ENCODE data around the gene EYA2.

The EYA2 gene

DNA sequence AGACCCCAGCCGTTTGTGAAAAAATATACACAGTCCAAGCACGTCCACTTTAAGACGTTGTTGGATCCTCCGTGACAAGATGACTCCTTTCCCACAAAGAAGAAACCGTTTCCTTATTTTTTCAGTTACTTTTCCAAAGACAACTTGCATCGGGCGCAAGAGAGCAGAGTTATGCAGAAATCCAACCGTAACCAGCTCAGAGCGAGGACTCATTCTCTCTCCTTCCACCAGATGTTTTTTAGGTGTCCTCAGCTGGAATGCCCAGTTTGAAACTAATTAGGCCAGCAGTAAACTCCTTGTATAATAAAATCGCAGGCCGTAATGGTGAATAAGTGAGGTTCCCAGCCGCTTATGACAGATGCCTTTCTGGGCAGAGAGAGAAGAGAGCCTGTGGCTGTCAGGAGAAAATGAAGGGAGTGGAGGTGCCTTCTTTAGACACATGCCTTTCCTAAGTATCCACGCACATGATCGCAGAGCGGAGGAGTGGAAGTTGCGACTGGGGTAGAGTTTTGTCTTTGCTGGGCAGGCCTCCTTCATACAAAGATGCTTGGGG, 2.8 kb downstream of the EYA2 start:
- H3K4me3 ChIP-seq (IDR thresholded peaks at IDR 0.05; ENCODE audit: insufficient read depth, low read depth, low read length) = no peak overlapping the region
- peak overlapping the region; percentile 96 for H3K9ac ChIP-seq
- no peaks in the 10 kb centered on the region for H3K27me3 ChIP-seq (ENCODE audit: insufficient read depth, low read depth)
- H2AFZ ChIP-seq (ENCODE audit: low read depth) = no peak overlapping the region
- H3K36me3 ChIP-seq (ENCODE audit: insufficient read depth) = no peaks in the 10 kb centered on the region; the same call in 1 of the 2 replicates
- peaks cover 34% of the 10 kb centered on the region for H3K4me1 ChIP-seq (ENCODE audit: low read depth, poor library complexity, severe bottlenecking)
- peaks cover 90% of the 10 kb centered on the region for H3K79me2 ChIP-seq (ENCODE audit: insufficient read depth, low read depth)
- peak overlapping the region; percentile 96 for H3K4me2 ChIP-seq
- peak overlapping the region; percentile 91 for H3K27ac ChIP-seq
- 0 out of 2 replicates have a peak, but pooled peaks cover 5% of the 10 kb centered on the region for H4K20me1 ChIP-seq (ENCODE audit: insufficient read depth)
- TF ChIP-seq CTCF (conservative IDR thresholded peaks at IDR 0.05; ENCODE audit: low read depth, low read length) = no peak

DNA sequence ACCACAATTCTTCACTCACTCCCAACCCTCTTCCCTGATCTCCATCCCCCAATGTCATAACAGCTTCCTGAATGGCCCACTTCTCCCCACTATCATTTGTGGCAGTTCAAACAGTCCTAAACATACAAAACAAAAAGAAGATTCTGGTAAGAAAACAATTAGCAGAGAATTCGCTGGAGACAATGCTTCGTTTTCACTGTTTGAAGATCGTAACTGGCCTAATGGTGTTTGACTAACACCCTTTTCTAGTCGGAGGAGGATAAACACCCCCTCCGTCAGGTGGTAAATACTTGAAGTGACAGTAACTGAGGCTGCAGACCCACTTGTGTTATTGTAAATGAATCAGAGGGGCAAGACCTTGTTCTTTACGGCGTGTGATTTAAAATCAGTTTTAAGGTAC, 3.8 kb downstream of the EYA2 start:
- Histone ChIP-seq H3K9ac (peak overlapping the region; percentile 96), H2AFZ (ENCODE audit: low read depth) (no peak overlapping the region), H3K36me3 (ENCODE audit: insufficient read depth) (no peaks in the 10 kb centered on the region; the same call in 1 of the 2 replicates), H3K4me3 (IDR thresholded peaks at IDR 0.05; ENCODE audit: insufficient read depth, low read depth, low read length) (no peak overlapping the region), H3K4me2 (peak overlapping the region; percentile 96), H3K79me2 (ENCODE audit: insufficient read depth, low read depth) (peaks cover 95% of the 10 kb centered on the region), H3K27me3 (ENCODE audit: insufficient read depth, low read depth) (no peaks in the 10 kb centered on the region), H3K4me1 (ENCODE audit: low read depth, poor library complexity, severe bottlenecking) (peaks cover 27% of the 10 kb centered on the region), H4K20me1 (ENCODE audit: insufficient read depth) (0 out of 2 replicates have a peak, but pooled peaks cover 15% of the 10 kb centered on the region), H3K27ac (peak overlapping the region; percentile 91)
- TF ChIP-seq CTCF (conservative IDR thresholded peaks at IDR 0.05; ENCODE audit: low read depth, low read length) = no peak

- H3K36me3 ChIP-seq (ENCODE audit: insufficient read depth) = no peaks in the 10 kb centered on the region; the same call in 1 of the 2 replicates
- peak overlapping the region; percentile 72 for H3K4me3 ChIP-seq (IDR thresholded peaks at IDR 0.05; ENCODE audit: insufficient read depth, low read depth, low read length)
- no peaks in the 10 kb centered on the region for H3K27me3 ChIP-seq (ENCODE audit: insufficient read depth, low read depth)
- H3K79me2 ChIP-seq (ENCODE audit: insufficient read depth, low read depth) = peaks cover 98% of the 10 kb centered on the region
- H2AFZ ChIP-seq (ENCODE audit: low read depth) = no peak overlapping the region
- peaks cover 19% of the 10 kb centered on the region; the same call in 1 of the 2 replicates for H4K20me1 ChIP-seq (ENCODE audit: insufficient read depth)
- TF ChIP-seq CTCF (conservative IDR thresholded peaks at IDR 0.05; ENCODE audit: low read depth, low read length) = no peak; the same call in 1 of the 2 replicates
- H3K27ac ChIP-seq = peak overlapping the region; percentile 91
- peak overlapping the region; percentile 96 for H3K9ac ChIP-seq
- peak overlapping the region; percentile 96 for H3K4me2 ChIP-seq
- peaks cover 19% of the 10 kb centered on the region for H3K4me1 ChIP-seq (ENCODE audit: low read depth, poor library complexity, severe bottlenecking)
Measured at GRCh38 chr20:46899621-46900020, 5.0 kb downstream of the EYA2 start.

- peak overlapping the region; percentile 96 for H3K4me2 ChIP-seq
- H3K4me1 ChIP-seq (ENCODE audit: low read depth, poor library complexity, severe bottlenecking) = peaks cover 19% of the 10 kb centered on the region
- peak overlapping the region; percentile 96 for H3K9ac ChIP-seq
- no peak for TF ChIP-seq CTCF (conservative IDR thresholded peaks at IDR 0.05; ENCODE audit: low read depth, low read length)
- H2AFZ ChIP-seq (ENCODE audit: low read depth) = no peak overlapping the region
- no peaks in the 10 kb centered on the region for H3K27me3 ChIP-seq (ENCODE audit: insufficient read depth, low read depth)
- no peaks in the 10 kb centered on the region; the same call in 1 of the 2 replicates for H3K36me3 ChIP-seq (ENCODE audit: insufficient read depth)
- H3K27ac ChIP-seq = peak overlapping the region; percentile 91
- H3K79me2 ChIP-seq (ENCODE audit: insufficient read depth, low read depth) = peaks cover 100% of the 10 kb centered on the region
- H4K20me1 ChIP-seq (ENCODE audit: insufficient read depth) = peaks cover 23% of the 10 kb centered on the region; the same call in 1 of the 2 replicates
- peak overlapping the region; percentile 45 for H3K4me3 ChIP-seq (IDR thresholded peaks at IDR 0.05; ENCODE audit: insufficient read depth, low read depth, low read length)
Measured at GRCh38 chr20:46900086-46900485, 5.4 kb downstream of the EYA2 start.

Data from KMS-11 (cell line).